Measurements from ENCODE around the gene INPP1. TPM values are rescaled to one million over a fixed set of nuclear protein-coding genes. Genes with fewer than 3 reads are reported as not detected.
"Not testable (repeated sequence)": the region's sequence is repeated elsewhere in the genome, so short reads cannot be mapped to it uniquely, and the experiment has no call there.

Gene INPP1
- total RNA-seq, 1 experiment from 2014 or later: 4.5 TPM

- DNase-seq (ENCODE audit: low read depth): no peak
Measured at GRCh38 chr2:190333928-190334327, 9.5 kb upstream of the INPP1 start.

- DNase-seq (ENCODE audit: low read depth): no peak
Measured at GRCh38 chr2:190334479-190335224, 8.7 kb upstream of the INPP1 start.

- no peak for DNase-seq (ENCODE audit: low read depth)
Measured at GRCh38 chr2:190335225-190335559, 8.2 kb upstream of the INPP1 start.

DNA sequence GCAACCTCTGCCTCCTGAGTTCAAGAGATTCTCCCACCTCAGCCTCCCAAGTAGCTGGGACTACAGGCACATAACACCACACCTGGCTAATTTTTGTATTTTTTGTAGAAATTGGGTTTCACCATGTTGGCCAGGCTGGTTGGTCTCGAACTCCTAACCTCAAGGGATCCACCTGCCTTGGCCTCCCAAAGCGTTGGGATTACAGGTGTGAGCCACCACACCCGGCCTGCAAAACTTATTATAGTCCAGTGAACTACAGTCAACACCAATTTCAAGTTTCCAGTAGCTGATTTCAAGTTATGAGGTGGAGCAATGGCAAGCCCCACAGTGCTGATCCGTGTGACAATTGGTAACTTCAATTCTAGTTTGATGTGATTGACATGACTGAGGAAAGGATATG is 7.8 kb upstream of the INPP1 start:
- not testable (repeated sequence) for DNase-seq (ENCODE audit: low read depth)

- no peak for DNase-seq (ENCODE audit: low read depth)
Measured at GRCh38 chr2:190336420-190336819, 7.0 kb upstream of the INPP1 start.

GRCh38 chr2:190338453-190338852 is 4.9 kb upstream of the INPP1 start:
- DNase-seq (ENCODE audit: low read depth): no peak

DNA sequence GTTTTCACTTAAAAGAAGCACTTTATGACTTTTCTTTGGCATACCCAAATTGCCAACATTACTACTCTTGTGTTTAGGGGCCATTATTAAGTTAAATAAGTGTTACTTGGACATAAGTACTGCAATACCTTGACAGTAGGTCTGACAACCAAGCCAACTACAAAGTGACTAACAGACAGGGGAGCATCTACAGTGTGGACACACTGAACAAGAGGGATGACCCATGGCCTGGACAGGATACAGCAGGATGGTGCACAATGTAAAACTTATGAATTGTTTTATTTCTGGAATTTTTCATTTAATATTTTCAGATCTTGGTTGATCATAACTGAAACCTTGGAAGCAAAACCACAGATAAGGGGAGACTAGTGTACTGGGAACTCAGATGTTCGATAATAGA is 4.0 kb upstream of the INPP1 start:
- no peak for DNase-seq (ENCODE audit: low read depth)

- DNase-seq (ENCODE audit: low read depth): peak; percentile 70
Measured at GRCh38 chr2:190340369-190340768, 3.0 kb upstream of the INPP1 start.

GRCh38 chr2:190342611-190343010 is 778 bp upstream of the INPP1 start:
- no peak for DNase-seq (ENCODE audit: low read depth)

- DNase-seq (ENCODE audit: low read depth): peak; percentile 53
Measured at GRCh38 chr2:190343089-190343535, 277 bp upstream of the INPP1 start.

DNA sequence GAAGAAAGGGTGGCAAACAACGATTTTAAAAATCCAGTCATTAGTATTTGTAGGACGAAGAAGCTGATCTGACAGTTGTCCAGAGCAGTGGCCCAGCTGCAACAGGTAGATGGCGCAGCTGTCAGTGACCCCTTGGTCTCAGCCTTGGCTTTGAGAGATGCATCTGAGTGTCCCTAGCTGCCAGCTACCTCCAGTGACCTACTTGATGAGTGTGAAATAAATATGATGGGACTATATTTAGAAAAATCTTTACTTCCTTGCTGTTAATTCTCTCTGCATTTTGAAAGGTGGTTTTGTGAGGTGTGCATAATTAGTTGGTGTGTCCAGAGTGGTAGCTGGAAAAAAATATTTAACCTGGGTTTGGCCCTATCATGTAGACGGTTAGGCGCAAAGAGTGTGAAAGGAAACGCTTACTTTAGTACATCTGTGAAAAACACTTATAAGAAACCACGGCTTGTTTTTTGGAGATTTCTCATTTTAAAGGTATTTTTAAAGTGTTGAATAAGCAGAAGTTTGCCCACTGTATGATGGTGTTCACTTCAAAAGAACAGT is 963 bp downstream of the INPP1 start:
- DNase-seq (ENCODE audit: low read depth): peak; percentile 54

DNA sequence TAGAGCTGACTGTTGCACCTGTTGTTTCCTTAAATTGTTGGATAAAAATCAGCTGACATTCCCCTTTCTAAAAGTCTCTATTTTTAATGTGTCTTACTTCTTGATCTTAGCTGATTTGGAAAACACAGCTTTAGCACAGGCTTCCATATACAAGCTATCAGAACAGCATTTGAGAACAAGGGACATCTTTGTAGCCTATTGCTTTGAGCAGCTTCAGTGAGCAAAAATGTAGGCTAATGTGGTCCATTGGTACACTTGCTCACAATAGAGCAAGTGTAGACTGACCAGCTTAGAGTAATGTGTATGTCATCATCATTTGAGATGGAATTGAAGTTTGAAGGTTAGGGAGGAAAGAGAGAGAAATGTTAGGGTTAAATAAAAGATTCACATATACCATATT is 7.0 kb downstream of the INPP1 start:
- DNase-seq (ENCODE audit: low read depth): no peak

DNA sequence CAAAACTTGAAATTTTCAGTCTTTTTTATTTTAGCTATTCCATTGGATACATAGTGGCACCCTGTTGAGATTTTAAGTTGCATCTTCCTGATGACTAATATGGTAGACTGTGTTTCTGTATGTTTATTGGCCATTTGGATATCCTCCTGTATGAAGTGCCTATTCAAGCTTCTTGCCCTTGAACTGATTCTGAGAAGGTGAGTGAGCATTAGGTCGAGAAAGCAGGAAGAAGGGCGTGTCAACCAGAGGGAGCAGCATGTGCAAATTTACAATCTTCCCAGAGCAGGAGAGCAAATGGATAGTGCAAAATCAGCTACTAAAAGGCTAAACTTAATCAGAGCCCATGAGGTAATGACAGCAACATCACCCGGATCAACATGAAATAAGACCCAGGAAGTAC is 8.6 kb downstream of the INPP1 start:
- DNase-seq (ENCODE audit: low read depth): no peak

DNA sequence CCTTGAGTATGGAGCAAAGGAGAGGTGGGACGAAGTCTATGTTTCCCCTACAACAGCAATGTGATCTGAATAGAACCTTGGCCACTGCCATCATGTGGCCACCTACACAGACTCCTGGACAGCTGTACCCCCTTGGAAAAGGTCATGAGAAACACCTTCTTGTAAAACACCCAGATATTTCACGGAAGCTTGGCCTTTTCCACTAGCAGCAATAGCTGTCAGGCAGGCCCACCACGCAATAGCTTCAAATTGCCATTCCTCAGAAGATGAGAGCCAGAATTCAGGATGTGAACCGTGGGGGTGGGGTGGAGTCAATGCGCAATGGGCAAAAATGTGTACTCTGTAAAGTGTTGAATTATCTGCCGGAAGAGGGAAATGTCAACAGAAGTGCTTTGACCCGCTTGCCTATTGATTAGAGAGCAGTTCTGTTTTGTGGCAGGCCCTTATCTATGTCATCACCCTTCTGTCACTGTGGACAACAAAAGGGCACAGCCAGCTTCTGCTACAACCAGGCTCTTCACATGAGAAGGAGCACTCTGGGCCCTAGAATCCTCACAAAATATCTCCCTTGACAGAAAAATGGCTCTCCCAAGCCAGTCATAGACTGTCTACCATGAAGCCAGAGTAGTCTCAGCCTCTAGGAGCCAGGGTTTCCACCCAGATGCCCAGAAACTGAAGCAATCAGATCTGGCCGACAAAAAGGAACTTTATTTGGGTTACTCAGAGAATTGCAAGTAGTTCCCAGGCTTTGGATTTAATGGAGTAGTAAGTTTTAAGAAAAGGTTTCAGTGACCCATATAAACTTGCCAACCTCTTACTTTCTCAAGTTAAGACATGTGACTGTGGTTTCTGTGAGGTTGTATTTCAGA is 9.5 kb downstream of the INPP1 start:
- no peak for DNase-seq (ENCODE audit: low read depth)

DNA sequence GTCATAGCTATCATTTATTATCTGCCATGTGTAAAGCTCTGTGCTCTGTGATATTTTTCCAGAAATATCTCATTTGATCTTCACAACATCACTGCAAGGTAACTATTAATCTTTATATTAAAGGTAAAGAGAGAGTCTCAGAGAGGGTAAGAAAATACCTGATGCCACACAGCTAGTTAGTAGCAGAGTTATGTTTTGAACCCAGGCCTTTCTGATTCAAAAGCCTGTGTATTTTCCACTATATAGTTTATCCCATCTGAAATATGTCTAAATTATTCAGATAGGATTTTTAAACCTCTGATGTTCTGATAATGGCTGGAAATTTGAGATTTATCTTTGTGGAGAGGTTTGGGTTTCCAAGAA is 10.1 kb downstream of the INPP1 start:
- no peak for DNase-seq (ENCODE audit: low read depth)

GRCh38 chr2:190354003-190354690 is 10.8 kb downstream of the INPP1 start:
- DNase-seq (ENCODE audit: low read depth): no peak

GRCh38 chr2:190355968-190356644 is 12.7 kb downstream of the INPP1 start:
- no peak for DNase-seq (ENCODE audit: low read depth)

DNA sequence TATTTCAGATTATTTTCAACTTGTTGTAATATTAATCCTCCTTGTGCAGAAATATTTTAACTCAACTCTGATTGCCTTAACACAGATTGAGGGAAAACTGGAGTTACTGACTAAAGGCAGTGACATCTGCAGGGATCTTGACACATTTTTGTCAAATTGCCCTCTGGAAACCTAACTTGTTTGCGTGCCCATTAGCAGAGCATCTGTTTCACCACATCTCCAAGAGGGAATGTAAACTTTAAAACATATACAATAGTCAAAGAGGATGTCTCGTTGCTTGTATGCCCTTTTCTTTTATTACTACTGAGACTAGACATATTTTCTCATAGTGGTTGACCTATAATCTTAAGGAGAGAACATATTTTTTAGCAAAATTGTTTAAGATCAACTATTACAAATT is 14.2 kb downstream of the INPP1 start:
- DNase-seq (ENCODE audit: low read depth): no peak

DNA sequence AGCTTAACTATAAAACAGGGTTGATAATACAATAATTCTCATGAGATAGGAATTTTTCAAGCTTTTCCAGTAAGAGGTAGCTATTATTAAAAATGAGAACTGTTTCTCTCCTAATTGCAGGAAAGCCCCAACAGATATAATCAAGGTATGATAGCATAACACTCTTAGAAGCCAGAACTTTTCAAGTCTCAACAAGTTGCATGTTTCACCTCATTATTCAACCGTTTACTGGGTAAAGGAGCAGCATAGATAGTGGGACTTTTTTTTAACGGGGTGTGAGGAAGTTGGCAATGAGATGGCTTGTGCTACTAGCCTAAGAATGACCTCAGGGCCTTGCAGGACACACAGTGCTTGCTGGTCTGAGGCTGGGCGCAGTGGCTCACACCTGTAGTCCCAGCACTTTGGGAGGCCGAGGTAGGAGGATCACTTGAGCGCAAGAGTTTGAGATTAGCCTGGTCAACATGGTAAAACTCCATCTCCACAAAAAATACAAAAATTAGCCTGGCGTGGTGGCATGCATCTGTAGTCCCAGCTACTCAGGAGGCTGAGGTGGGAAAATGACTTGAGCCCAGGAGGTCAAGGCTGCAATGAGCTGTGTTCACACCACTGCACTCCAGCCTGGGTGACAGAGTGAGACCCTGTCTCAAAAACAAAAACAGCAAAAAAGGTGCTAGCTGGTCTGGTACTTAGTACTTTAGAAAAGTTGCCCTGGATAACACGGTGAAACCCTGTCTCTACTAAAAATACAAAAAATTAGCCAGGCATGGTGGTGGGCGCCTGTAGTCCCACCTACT is 15.5 kb downstream of the INPP1 start:
- not testable (repeated sequence) for DNase-seq (ENCODE audit: low read depth)

GRCh38 chr2:190360561-190360960 is 17.2 kb downstream of the INPP1 start:
- no peak for DNase-seq (ENCODE audit: low read depth)

Measured in HT1080 (cell line).